Peyer's patch (tissue), 4 donors: Measurements from ENCODE around the gene PARL. TPM values are rescaled to one million over a fixed set of nuclear protein-coding genes. Genes with fewer than 3 reads are reported as not detected.

ENCODE experiments used
- DNase-seq, 3 donors: peaks; one replicate each; pipeline ENCODE4 v3.0.0-alpha.2; 2017 to 2019
- H3K27ac ChIP-seq, 4 donors: fragments of 200-600 bp; sonication (generic); one replicate each; pipeline ENCODE4 v1.5.1; 2016 to 2019
- H3K27me3 ChIP-seq, 2 donors: fragments of 200-600 bp; sonication (generic); one replicate each; pipeline ENCODE4 v1.5.1; 2019
- H3K36me3 ChIP-seq, 3 donors: fragments of 200-600 bp; sonication (generic); one replicate each; pipeline ENCODE4 v1.5.1; 2016 to 2019
- H3K4me1 ChIP-seq, 4 donors: fragments of 200-600 bp; sonication (generic); one replicate each; pipeline ENCODE4 v1.5.1; 2016 to 2019
- H3K4me3 ChIP-seq, 4 donors: fragments of 200-600 bp; sonication (generic); 1 replicate in 3 of 4; 2 replicates in 1 of 4; pipeline ENCODE4 v1.5.1; 2016 to 2019; ENCODE audit warnings: mild to moderate bottlenecking in 1 of 4
- H3K9me3 ChIP-seq, 4 donors: fragments of 200-600 bp; sonication (generic); one replicate each; pipeline ENCODE4 v1.5.1; 2016 to 2019; ENCODE audit warnings: mild to moderate bottlenecking in 1 of 4
- CTCF ChIP-seq, 6 experiments: fragments of 450-650 bp in 4 of 6; fragments of 200-600 bp in 2 of 6; sonication (generic) in 1 of 6; IDR thresholded peaks; one replicate each; pipeline ENCODE4 v1.5.1; 2017 to 2019; ENCODE audit warnings: antibody characterized with exemption in 6 of 6, mild to moderate bottlenecking in 3 of 6, moderate library complexity in 1 of 6
- POLR2A ChIP-seq, 2 donors: fragments of 450-650 bp; IDR thresholded peaks; one replicate each; pipeline ENCODE4 v1.5.1; 2017; ENCODE audit warnings: antibody characterized with exemption in 2 of 2, mild to moderate bottlenecking in 2 of 2, moderate library complexity in 2 of 2
- total RNA-seq, 4 donors: library from RNA; depleted of rRNA; stranded (reverse); fragments of >200 nt; gene quantifications; one replicate each; pipeline ENCODE4 v1.1.0, GENCODE V29; 2016

Gene PARL
- total RNA-seq, 4 donors from 2014 or later: 22.3 to 69.9 (median 43.9) TPM

DNA sequence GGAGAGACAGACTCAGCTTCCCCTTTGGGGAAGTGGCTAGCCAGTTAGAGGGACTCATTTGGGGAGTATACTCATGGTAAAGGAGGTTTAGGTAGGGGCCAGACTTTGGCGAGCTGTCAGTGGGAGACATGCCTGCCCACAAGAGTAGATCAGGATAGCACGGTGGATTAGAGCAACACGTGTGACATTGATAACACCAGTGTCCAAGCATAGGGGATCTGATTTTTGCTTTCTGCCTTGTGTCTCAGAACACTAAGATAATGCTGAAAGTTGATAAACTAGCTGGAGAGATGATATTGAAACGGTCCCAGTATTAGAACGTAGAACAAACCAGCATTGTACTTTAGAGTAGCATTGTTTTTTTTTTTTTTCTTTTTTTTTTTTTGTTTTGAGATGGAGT lies 85.2 kb downstream of the PARL start:
- peak in 1 of 3 donors; percentile 13 for DNase-seq
- no peaks in the 10 kb centered on the region for H3K9me3 ChIP-seq
- TF ChIP-seq POLR2A (IDR thresholded peaks at IDR 0.05) (no peak), CTCF (IDR thresholded peaks at IDR 0.05) (no peak)
- H3K27ac ChIP-seq: no peak overlapping the region
- H3K36me3 ChIP-seq: peaks cover 0 to 67% (median 4%) of the 10 kb centered on the region in 3 donors
- no peak overlapping the region for H3K4me3 ChIP-seq
- H3K4me1 ChIP-seq: no peaks in the 10 kb centered on the region
- H3K27me3 ChIP-seq: no peaks in the 10 kb centered on the region

GRCh38 chr3:183797996-183798395 lies 86.7 kb downstream of the PARL start:
- H3K36me3 ChIP-seq: peaks cover 0 to 61% (median 1%) of the 10 kb centered on the region in 3 donors
- TF ChIP-seq CTCF (IDR thresholded peaks at IDR 0.05) (no peak), POLR2A (IDR thresholded peaks at IDR 0.05) (no peak)
- H3K4me3 ChIP-seq: no peak overlapping the region

DNA sequence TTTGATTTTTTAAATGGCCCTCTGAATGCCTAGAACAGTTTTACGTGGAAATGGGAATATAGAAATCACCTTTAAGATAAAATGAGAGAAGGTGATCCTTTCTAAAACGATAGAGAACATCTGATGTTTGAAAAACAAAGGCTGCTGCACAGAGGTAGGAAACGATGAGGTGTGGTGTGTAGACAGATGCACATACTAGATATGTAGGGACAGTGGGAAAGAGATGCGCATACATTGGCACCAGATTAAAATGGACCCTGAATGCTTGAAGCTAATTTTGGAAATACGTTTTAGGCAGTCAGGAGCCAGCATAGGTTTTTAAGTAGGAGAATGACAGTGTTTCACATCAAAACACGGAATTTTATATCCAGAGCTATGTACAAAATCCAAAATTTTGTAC lies 88.3 kb downstream of the PARL start:
- Histone ChIP-seq H3K36me3 (peaks cover 0 to 59% (median 0%) of the 10 kb centered on the region in 3 donors), H3K4me1 (no peaks in the 10 kb centered on the region), H3K27ac (no peak overlapping the region), H3K4me3 (no peak overlapping the region), H3K27me3 (no peaks in the 10 kb centered on the region), H3K9me3 (no peaks in the 10 kb centered on the region)
- no peak for TF ChIP-seq POLR2A (IDR thresholded peaks at IDR 0.05)
- no peak for TF ChIP-seq CTCF (IDR thresholded peaks at IDR 0.05)
- DNase-seq: no peak

More at GRCh38 chr3:183797996-183798395, 86.7 kb downstream of the PARL start:
- Histone ChIP-seq H3K27me3 (no peaks in the 10 kb centered on the region), H3K27ac (no peak overlapping the region), H3K9me3 (no peaks in the 10 kb centered on the region), H3K4me1 (no peaks in the 10 kb centered on the region)
- no peak for DNase-seq

- H3K27me3 ChIP-seq: no peaks in the 10 kb centered on the region
- H3K9me3 ChIP-seq: no peaks in the 10 kb centered on the region
- DNase-seq: no peak
- H3K36me3 ChIP-seq: peaks cover 0 to 57% (median 0%) of the 10 kb centered on the region in 3 donors
- H3K27ac ChIP-seq: no peak overlapping the region
- no peak for TF ChIP-seq POLR2A (IDR thresholded peaks at IDR 0.05)
- TF ChIP-seq CTCF (IDR thresholded peaks at IDR 0.05): no peak
- no peak overlapping the region for H3K4me3 ChIP-seq
- no peaks in the 10 kb centered on the region for H3K4me1 ChIP-seq
Observed at GRCh38 chr3:183794452-183794851, 90.2 kb downstream of the PARL start.

DNA sequence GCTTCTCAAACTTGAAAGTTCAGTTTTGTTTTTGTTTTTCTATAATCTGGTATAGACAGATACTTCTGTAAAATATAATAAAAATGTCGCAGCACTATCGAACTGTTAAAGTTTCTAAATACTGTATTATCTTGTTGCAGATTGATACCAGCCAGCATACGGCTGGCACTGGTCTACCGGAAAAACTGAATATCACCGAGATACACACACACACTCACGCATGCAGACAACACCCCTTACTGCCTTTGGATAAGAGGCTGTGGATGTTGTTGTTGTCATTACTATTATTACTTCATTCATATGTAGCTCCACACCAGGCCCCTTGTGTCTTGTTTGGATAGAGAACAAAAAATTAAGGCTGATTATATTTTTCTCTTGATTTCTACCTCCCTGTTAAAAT lies 91.7 kb downstream of the PARL start:
- DNase-seq: no peak
- Histone ChIP-seq H3K36me3 (peaks cover 0 to 51% (median 0%) of the 10 kb centered on the region in 3 donors), H3K27me3 (no peaks in the 10 kb centered on the region), H3K9me3 (no peaks in the 10 kb centered on the region), H3K4me3 (no peak overlapping the region), H3K4me1 (no peaks in the 10 kb centered on the region), H3K27ac (no peak overlapping the region)
- no peak for TF ChIP-seq CTCF (IDR thresholded peaks at IDR 0.05)

- no peaks in the 10 kb centered on the region for H3K4me1 ChIP-seq
- H3K36me3 ChIP-seq: peaks cover 0 to 72% (median 0%) of the 10 kb centered on the region in 3 donors
- no peak for DNase-seq
- no peak overlapping the region for H3K27ac ChIP-seq
- no peaks in the 10 kb centered on the region for H3K9me3 ChIP-seq
- TF ChIP-seq CTCF (IDR thresholded peaks at IDR 0.05) (no peak), POLR2A (IDR thresholded peaks at IDR 0.05) (no peak)
- no peak overlapping the region for H3K4me3 ChIP-seq
- no peaks in the 10 kb centered on the region for H3K27me3 ChIP-seq
Observed at GRCh38 chr3:183790700-183791099, 94.0 kb downstream of the PARL start.
